ENCODE measurements around the gene SMIM13.

Gene SMIM13

GRCh38 chr6:11161031-11161956 lies 67.7 kb downstream of the SMIM13 start:
- DNase-seq: no peak

GRCh38 chr6:11162262-11162661 lies 68.6 kb downstream of the SMIM13 start:
- no peak for DNase-seq

- no peak for DNase-seq
These were observed 70.3 kb downstream of the SMIM13 start for GRCh38 chr6:11163932-11164331.

- no peak for DNase-seq
These were observed 71.3 kb downstream of the SMIM13 start for GRCh38 chr6:11164717-11165646.

- DNase-seq: no peak
These were observed 73.3 kb downstream of the SMIM13 start for GRCh38 chr6:11166948-11167347.

- DNase-seq: no peak
These were observed 74.5 kb downstream of the SMIM13 start for GRCh38 chr6:11168091-11168635.

- DNase-seq: no peak
These were observed 78.3 kb downstream of the SMIM13 start for GRCh38 chr6:11171952-11172351.

GRCh38 chr6:11172501-11173327 lies 79.1 kb downstream of the SMIM13 start:
- DNase-seq: no peak

- DNase-seq: no peak
These were observed 80.6 kb downstream of the SMIM13 start for GRCh38 chr6:11174242-11174611.

GRCh38 chr6:11177271-11177670 lies 83.6 kb downstream of the SMIM13 start:
- DNase-seq: no peak

GRCh38 chr6:11179088-11179418 lies 85.4 kb downstream of the SMIM13 start:
- DNase-seq: no peak

GRCh38 chr6:11179419-11180202 lies 86.0 kb downstream of the SMIM13 start:
- DNase-seq: no peak

- no peak for DNase-seq
These were observed 88.0 kb downstream of the SMIM13 start for GRCh38 chr6:11181478-11182136.

- DNase-seq: no peak
These were observed 90.2 kb downstream of the SMIM13 start for GRCh38 chr6:11183761-11184362.

GRCh38 chr6:11185204-11185842 lies 91.7 kb downstream of the SMIM13 start:
- no peak for DNase-seq

GRCh38 chr6:11187301-11187700 lies 93.7 kb downstream of the SMIM13 start:
- DNase-seq: no peak

Data from NCI-H187 treated with DMSO at 0.1 percent for 48 hours (cell line).